Bronchial epithelial cell (primary cell): ENCODE data around the gene NPAS3. TPM values are rescaled to one million over a fixed set of nuclear protein-coding genes. Genes with fewer than 3 reads are reported as not detected.

ENCODE experiments used
- DNase-seq: peaks from one replicate; pipeline ENCODE4 v3.0.0-alpha.2; 2010; ENCODE audit warnings: low read depth
- FAIRE-seq: peaks from 2 replicates; lab custom pipeline; 2011; peaks lifted over from hg19 to GRCh38; lab: Jason Lieb, UNC
- H3K27me3 ChIP-seq: 2 replicates; pipeline ENCODE4 v1.5.1; 2011; ENCODE audit warnings: low read length; ENCODE audit not compliant: control insufficient read depth, insufficient read depth
- H3K36me3 ChIP-seq: 2 replicates; pipeline ENCODE4 v1.5.1; 2011; ENCODE audit warnings: low read length; ENCODE audit not compliant: control insufficient read depth, insufficient read depth
- H3K4me3 ChIP-seq: 2 replicates; pipeline ENCODE4 v1.5.1; 2011; ENCODE audit warnings: mild to moderate bottlenecking, low read depth, low read length, control low read depth
- total RNA-seq: library from RNA; depleted of rRNA; stranded (reverse); fragments of >200 nt; gene quantifications from 2 replicates; pipeline ENCODE4 v1.2.1, GENCODE V29; 2014
- TF ChIP-seq, protein P1 (sequence below): IDR thresholded peaks from 2 replicates; pipeline ENCODE4 v1.5.1; 2011; ENCODE audit warnings: mild to moderate bottlenecking, moderate library complexity, low read length, control low read depth, inconsistent platforms; ENCODE audit not compliant: insufficient read depth, severe bottlenecking

The NPAS3 gene
- total RNA-seq, 1 donor from 2014 or later: not detected

DNA sequence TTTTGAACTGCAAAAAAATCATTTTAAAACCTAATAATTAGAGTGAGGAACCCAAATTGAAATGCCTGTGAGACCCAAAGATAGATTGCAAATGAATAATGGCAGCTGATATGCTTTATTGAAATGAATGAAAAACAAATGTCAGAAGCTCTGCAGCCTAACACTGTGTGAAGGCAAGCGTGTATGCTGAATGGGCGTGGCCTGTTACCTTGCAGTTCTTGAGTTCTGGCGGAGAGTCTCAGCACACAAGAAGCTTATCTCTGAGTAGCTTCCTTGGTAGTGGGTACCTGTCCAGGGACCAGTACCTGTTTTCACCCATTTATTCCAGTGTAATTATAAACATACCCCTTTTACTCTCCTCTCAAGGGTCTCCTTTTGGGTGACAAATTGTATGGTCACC is 341.2 kb downstream of the NPAS3 start:
- DNase-seq (no peak), FAIRE-seq (no peak)
- no peak overlapping the region for H3K4me3 ChIP-seq
- no peaks in the 10 kb centered on the region for H3K27me3 ChIP-seq
- H3K36me3 ChIP-seq: no peaks in the 10 kb centered on the region
- TF ChIP-seq, protein P1, sequence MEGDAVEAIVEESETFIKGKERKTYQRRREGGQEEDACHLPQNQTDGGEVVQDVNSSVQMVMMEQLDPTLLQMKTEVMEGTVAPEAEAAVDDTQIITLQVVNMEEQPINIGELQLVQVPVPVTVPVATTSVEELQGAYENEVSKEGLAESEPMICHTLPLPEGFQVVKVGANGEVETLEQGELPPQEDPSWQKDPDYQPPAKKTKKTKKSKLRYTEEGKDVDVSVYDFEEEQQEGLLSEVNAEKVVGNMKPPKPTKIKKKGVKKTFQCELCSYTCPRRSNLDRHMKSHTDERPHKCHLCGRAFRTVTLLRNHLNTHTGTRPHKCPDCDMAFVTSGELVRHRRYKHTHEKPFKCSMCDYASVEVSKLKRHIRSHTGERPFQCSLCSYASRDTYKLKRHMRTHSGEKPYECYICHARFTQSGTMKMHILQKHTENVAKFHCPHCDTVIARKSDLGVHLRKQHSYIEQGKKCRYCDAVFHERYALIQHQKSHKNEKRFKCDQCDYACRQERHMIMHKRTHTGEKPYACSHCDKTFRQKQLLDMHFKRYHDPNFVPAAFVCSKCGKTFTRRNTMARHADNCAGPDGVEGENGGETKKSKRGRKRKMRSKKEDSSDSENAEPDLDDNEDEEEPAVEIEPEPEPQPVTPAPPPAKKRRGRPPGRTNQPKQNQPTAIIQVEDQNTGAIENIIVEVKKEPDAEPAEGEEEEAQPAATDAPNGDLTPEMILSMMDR: no peak

DNA sequence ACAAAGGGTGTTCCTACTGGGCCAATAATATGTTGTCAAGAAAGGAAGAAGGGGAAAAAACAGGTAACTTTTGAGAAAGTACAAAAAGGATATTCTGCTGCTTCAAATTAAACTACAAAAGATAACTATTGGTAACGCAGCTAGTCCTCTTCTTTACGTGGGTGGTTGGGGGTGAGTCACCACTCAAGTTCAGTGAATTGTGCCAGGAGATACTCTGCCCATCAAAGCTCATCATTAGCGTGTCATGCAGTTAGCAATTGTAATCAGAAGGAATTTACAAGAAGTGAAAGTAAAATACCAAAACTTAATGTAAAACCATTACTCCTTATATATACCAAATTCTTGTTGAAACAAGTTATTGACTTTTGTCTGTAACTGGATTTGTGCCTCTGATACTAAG is 342.0 kb downstream of the NPAS3 start:
- TF ChIP-seq, protein P1: no peak
- Histone ChIP-seq H3K27me3 (no peaks in the 10 kb centered on the region), H3K36me3 (no peaks in the 10 kb centered on the region), H3K4me3 (no peak overlapping the region)
- no peak for FAIRE-seq
- DNase-seq: peak; percentile 50

DNA sequence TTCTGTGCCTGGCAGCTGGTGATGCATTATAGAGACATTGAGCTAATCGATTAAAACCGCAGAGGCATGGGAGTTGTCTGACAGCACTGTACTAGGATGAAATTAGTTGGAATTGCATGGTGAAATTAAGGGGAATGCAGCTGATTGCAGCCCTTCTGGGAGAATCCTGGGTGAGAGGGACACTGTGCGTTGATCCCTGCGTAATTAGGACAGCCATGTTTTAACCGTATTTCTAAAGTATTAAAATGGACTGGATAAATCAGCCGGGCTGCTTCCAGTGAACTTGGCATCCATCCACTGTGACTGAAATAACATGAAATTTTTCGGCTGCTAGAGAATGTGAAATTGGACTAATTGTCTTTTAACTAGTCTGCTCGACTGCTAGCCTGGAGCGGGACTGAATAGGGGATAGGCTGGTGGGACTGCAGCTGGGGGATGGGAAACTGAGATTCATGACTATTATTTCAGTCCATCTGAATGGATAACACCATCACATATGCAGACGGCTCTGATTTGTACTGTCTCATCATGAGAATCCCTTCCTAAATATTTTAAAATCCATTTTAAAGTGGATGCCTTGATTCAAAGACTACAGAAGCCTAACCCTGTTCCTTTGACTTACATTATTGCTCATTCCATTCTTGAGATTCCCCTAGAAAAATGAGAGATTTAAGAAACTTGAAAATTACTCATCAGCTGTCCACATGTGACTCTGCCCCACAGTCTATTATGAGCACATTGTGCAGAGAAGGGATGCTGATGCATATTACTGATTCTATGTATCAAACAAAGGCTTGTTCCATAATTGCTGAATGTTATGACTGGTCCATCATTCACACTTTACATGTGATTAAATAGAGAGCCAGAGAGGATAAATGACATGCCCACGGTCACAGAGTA is 343.9 kb downstream of the NPAS3 start:
- TF ChIP-seq, protein P1: no peak
- no peak for FAIRE-seq
- no peaks in the 10 kb centered on the region for H3K27me3 ChIP-seq
- H3K4me3 ChIP-seq: no peak overlapping the region
- DNase-seq: no peak
- H3K36me3 ChIP-seq: no peaks in the 10 kb centered on the region

DNA sequence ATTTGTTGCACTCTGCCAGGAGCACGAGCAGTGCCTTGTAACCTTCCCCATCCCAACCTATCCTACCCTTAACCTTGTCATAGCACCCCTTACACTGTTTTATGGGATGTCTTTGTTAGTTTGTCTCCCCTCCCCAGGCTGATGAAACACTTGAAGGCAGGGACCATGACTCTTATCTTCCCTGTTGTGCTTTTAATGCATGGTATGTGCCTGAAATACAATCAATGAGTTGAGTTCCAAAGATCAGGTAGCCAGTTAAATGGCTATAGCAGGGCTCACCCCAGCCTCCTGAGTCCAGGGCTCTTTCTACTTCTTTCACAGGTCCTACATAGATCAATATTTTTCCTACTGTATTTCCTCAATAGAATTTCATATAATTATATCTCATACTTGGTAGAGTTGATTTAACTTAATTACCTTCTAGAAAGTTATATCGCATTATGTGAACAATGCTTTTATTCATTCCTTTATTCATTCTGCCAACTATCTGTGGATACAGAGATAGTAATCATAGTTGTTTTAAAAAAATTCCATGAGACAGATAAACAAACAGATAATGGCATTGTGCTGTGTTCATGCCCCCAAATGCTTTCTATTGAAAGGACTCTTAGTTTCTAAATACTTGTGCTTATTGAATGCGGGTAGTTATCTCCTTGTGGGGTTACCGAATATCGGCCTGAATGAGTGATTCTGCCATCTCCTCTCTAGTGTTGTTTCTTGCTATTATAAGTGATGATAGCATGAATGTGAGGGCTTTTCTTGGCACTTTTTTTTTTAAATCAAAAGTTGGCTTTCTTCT is 347.4 kb downstream of the NPAS3 start:
- no peak for FAIRE-seq
- TF ChIP-seq, protein P1: no peak
- no peak for DNase-seq

DNA sequence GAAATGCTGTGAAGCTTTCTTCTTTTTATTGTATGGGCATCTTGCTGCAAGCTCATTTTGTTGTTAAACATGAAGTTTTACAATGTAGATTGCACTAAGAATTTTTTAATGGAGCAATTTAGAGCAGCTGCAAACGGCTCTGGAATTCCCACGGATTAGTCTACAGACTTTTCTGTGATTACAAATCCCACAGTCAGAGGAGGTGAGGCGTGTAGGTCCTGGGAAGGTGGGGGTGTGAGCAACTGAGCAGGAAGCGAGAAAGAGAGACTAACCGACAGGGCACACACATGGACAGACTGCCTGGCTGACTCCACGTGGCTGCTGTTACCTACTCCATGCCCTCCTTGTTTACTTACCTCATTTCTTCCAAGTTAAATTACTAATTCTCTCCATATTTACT is 348.5 kb downstream of the NPAS3 start:
- no peaks in the 10 kb centered on the region for H3K27me3 ChIP-seq
- no peak for DNase-seq
- TF ChIP-seq, protein P1: no peak
- H3K4me3 ChIP-seq: no peak overlapping the region
- no peak for FAIRE-seq
- H3K36me3 ChIP-seq: no peaks in the 10 kb centered on the region

More for the DNA sequence above, 347.4 kb downstream of the NPAS3 start:
- H3K36me3 ChIP-seq: no peaks in the 10 kb centered on the region
- H3K4me3 ChIP-seq: no peak overlapping the region
- H3K27me3 ChIP-seq: no peaks in the 10 kb centered on the region
